Stimulated activated CD8-positive, alpha-beta memory T cell treated with anti-CD3 and anti-CD28 coated beads, Interleukin-7, amount 100 ng/mL, for 24 hours (primary cell): ENCODE measurements around the gene HOPX.
"Not testable (repeated sequence)": the region's sequence is repeated elsewhere in the genome, so short reads cannot be mapped to it uniquely, and the experiment has no call there.

Experiments used
- DNase-seq: peaks from one replicate; pipeline ENCODE4 v3.0.0-alpha.2; 2020; ENCODE audit warnings: low read depth

Gene HOPX

GRCh38 chr4:56688094-56688647, 7.1 kb upstream of the HOPX start:
- no peak for DNase-seq

GRCh38 chr4:56686537-56687231, 5.6 kb upstream of the HOPX start:
- no peak for DNase-seq

DNA sequence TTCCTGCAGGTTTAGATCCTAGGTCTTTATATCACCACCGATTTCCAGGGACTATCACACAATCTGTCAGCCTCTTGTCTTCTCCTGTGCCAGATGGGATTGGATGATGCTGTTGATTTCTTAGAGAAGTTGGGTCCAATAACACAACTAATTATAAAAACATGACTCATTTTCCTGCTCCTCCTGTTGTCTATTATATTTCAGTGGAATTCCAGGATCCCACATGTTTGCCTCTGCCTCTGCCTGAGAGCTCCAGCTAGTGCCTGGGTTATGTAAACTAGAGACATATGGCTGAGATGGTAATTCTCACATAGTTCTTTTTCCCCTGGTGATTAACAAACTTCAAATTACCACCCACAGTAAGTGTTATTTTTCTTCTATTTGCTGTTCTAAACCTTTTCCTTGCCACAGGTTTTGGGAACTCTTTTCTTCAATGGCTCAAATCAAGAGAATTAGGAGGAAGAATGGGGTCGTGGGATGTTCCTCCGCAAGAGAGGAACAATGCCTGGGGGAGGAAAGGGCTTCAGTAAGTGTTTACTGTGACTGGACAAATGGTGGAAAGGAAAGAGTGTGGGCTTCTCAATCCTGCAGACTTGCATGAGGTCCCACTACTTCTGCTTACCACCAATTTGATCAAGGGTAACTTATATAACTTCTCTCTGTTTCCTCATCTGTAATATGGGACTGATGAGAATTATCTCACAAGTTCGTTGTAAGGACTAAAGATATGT, 3.4 kb upstream of the HOPX start:
- DNase-seq: no peak

GRCh38 chr4:56683455-56683854, 2.4 kb upstream of the HOPX start:
- no peak for DNase-seq

DNA sequence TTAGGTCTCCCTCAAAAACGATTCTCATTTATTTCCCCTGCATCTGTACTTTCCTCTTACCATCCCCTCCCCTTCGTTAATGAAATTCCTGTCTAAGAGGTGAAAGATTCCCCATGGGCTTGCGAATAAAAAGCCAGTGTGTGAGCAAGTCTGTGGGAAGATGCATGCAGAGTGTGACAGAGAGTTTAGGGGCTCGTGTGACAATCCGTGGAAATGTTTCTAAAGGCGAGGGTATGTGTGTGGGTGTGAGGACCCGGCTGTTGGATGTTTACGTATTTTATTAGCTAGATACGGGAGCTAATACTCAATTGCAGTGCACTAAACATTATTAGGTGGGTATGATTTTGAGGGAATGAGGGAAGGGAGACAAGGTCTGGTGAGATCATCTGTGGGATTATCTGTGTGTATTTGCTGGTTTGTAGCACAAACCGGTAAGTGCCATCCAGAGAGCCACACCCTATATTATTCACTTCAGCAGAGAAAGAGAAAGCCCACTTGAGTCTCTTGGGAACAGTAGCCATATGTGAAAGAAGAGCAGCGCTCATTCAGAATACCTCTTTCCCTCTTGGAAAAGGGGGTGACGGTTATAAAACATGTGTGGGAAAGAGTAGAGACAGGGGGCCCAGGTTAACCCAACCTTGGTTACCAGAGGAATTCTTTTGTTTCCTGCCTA, 893 bp upstream of the HOPX start:
- DNase-seq: no peak

DNA sequence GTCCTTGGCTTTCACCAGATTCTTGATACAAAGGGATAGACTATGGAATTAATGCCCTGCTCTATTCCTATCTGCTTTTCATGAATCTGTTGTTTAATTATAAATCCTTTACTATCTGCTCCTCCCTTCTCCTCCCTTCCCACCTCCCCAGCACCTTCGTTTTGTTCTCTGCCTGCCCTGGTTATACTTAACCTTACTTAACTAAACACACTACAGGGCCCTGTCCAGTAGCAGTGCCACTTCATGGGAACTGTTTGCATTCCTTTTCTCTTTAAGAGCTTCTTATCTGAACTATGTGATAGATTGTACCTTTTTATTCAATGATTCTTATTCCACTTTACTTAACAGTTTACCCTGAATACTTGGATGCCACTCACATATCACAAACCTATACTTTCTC, 830 bp downstream of the HOPX start:
- DNase-seq: no peak

- no peak for DNase-seq
Observed at GRCh38 chr4:56677711-56678110, 3.4 kb downstream of the HOPX start.

- no peak for DNase-seq
Observed at GRCh38 chr4:56674984-56675383, 6.1 kb downstream of the HOPX start.

DNA sequence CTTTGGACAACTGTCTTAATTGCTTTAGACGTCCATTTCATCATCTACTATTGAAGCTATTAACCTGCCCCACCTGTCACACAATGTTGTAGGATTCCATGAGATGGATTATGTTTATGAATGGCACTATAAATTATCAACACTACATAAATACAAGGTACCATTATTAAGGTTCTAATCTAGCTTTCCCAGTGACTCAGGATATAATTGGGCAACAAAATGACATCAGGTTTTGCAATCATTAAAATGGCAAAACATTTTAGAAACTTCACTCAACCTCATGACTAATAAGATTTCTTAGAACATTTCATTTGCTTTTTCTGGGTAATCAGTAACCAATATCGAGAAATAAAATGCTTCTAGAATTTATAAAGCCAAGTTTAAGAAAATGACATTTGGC, 9.2 kb downstream of the HOPX start:
- DNase-seq: no peak

DNA sequence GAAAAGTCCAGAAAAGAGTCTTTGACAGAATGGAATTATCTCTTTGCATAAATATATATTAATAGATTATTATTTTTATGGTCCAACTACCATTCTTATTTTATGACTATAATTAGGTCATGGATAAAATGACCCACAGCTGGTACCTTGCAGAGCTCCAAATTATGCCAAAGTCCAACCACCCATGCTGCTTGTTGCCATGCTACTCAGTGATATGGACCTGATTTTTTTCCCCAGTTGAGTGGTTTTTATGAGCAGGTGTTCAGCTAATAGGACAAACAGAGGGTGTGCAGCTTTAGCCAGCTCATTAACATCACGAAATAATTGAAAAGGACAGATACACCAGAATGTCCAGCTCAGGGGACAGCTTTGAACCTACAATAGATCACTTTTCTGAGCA, 9.7 kb downstream of the HOPX start:
- no peak for DNase-seq

- DNase-seq: no peak
Observed at GRCh38 chr4:56668267-56668666, 12.8 kb downstream of the HOPX start.

- DNase-seq: not testable (repeated sequence)
Observed at GRCh38 chr4:56667396-56667795, 13.7 kb downstream of the HOPX start.

DNA sequence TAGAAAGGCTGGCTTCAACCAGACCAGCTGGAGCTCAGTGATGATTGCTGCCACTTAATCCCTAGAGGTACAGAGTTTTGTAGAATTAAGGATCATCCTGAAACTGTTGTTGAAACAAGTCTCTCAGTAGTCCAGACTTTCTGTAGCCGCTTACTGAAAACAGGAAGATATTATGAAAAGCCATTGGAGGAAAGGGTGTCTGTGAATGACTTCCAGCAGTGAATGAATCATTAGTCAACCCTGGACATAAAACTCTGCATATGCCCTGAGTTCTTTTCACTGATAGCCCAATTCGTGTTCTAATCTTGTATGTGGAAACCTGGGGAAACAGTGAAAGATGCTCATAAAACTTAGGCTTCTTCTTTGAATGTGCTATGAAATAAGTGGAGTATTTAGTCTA, 14.8 kb downstream of the HOPX start:
- no peak for DNase-seq

GRCh38 chr4:56665781-56666180, 15.3 kb downstream of the HOPX start:
- DNase-seq: no peak

GRCh38 chr4:56662782-56663468, 18.2 kb downstream of the HOPX start:
- no peak for DNase-seq

DNA sequence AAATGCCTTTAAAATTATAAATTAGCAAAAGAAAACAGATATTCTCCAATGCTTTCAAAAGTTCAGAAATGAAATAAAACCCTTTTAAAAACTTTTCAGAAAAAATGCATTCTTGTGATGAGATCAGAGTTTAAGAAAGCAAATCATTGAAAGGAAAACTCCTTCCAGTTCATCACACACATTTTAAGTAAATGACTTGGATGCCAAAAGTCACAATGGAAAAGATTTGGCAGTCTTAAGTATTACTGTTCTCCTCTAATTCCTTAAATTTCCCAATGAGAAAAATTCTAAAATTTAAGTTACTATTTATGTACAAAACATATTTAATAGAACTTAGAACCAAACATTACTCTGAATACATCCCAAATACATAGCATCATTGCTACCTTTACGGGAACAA, 21.1 kb downstream of the HOPX start:
- DNase-seq: no peak

DNA sequence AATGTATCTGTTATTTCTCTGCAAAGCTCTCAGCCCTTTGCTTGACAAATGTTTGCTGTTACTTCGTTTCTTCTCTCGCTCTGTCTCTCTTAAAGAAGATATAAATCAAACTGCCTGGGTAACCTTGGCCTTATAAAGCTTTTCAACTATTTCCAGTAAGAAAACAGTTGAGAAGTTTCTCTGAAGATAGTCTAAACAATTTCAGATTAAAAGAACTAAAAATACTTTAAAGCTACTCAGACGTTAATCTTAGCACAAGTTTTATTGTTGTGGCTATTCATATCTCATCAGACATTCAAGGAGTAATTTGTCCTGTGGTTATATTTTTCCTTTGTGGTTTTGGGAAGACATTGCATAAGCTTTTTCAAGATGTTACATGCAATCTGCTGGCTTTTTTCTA, 22.6 kb downstream of the HOPX start:
- no peak for DNase-seq

- no peak for DNase-seq
Observed at GRCh38 chr4:56657818-56658217, 23.3 kb downstream of the HOPX start.

DNA sequence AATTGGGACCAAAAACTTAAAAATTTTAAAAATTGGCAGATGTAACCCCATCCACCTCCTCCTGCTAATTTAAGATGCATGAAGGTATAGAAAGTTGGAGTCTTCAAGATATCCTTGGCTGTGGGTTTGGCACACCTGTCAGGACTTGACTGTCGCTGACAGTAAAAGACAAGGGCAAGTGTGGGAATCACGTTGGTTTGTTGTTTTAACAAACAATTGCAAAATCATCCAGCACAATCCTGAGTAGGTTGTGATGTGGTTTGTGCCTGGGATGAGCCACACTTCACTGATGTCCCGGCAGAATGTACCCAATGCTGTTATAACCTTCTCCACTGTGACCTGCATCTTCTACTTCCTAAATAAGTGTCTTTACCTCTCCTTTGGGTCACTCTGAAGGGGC, 24.0 kb downstream of the HOPX start:
- no peak for DNase-seq

DNA sequence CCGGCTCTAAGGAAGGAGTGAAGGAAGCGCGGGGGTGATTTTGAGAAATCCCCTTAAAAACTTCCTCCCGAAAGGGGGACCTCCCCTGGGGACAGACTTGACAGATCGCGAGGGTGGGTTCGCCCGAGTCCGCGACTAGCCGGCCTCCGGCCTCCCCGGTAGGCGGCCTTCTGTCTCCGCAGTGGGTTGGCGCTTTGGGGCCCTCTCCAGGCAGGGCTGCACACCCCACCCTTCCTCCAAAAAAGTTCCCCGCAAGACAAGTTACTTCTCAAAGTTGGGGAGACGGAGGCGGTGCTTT, 24.8 kb downstream of the HOPX start:
- DNase-seq: no peak

DNA sequence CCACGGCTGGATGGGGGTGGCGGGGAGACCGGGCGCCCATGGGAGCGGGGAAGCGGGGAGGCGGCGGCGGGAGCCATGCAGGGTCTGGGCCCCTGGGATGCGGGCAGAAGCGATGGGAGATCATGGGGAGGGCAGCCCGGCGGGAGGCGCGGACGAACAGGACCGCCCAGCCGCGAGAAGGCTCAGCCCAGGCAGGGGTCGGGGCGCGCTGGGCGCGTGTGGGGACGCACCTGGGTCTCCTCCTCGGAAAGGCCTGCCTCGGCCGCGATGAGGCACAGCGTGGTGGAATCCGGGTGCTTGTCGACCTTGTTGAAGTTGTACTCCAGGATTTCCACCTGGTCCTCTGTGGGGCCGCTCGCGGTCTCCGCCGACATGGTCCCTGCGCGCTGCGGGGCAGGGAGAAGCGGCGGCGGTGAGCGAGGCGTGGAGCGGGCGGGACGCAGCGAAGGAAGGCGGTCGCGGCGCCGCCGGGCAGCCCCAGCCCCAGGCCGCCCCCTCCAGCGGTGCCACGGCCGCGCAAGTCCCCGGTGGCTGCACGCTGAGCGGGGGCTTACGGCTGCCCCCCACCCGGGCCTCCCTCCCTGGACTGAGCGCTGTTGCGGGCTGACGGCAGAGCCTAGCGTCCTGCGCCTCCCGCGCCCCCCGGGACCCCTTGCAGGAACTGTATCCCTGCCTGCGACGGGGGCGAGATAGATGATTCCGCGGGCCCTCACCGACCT, 25.3 kb downstream of the HOPX start:
- no peak for DNase-seq

DNA sequence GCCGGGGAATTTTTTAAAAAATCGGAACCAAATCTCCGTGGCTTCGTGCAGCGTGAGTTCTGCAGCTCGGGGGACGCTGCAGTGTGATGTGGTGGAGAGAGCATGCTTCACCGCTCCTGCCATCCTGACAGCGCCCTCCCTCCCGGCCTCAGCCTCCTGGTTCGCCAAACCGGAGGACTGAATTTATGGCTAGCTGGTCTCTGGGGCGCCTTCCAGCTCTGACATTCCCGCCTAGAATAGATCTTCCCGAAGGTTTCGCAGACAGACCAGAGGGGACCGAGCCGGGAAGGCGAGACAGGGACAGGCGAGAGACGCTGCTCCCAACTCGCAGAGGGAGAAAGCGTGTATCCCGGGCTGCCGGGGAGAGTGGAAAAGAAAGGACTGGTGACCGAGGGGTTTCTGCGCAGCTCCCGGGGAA, 25.9 kb downstream of the HOPX start:
- no peak for DNase-seq
